ENCODE measurements around the gene RIT2.

The RIT2 gene

DNA sequence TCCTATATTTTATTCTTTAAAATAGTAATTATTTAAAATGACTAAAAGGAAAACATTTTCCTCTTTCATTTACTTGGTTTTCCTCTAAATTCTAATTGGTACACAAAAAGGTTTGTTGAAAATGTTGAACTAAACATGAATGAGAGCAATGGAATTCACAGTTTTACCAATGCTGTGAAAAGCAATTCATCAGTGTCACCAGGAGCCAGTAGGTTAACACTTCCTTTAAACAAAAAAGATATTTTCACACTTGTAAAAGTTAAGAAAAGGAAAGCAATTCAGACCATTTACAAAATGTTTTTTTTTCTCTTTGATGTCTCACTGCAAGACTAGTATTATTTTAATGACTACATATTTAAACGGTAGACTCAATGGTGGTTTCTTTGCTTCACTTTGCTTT lies 341.6 kb downstream of the RIT2 start:
- DNase-seq (ENCODE audit: low read depth in 1 of 2, low spot score in 1 of 2), result no peak
- Histone ChIP-seq H3K27ac (replicated peaks) (no peak overlapping the region), H3K27me3 (ENCODE audit: insufficient read depth, poor library complexity, severe bottlenecking) (no peaks in the 10 kb centered on the region), H3K4me3 (replicated peaks; ENCODE audit: insufficient read depth, low read length) (no peak overlapping the region)
- TF ChIP-seq SPI1 (IDR thresholded peaks at IDR 0.05; ENCODE audit: borderline replicate concordance, low read depth) (no peak), GABPA (IDR thresholded peaks at IDR 0.05; ENCODE audit: low read depth) (no peak), REST (IDR thresholded peaks at IDR 0.05; ENCODE audit: insufficient replicate concordance, low read depth) (no peak), CTCF (IDR thresholded peaks at IDR 0.05; ENCODE audit: insufficient read depth, low read length) (no peak), POLR2AphosphoS5 (IDR thresholded peaks at IDR 0.05; ENCODE audit: low read depth) (no peak)

- H3K27ac ChIP-seq (replicated peaks), result no peak overlapping the region
- no peak overlapping the region for H3K4me3 ChIP-seq (replicated peaks; ENCODE audit: insufficient read depth, low read length)
- no peak for DNase-seq (ENCODE audit: low read depth in 1 of 2, low spot score in 1 of 2)
- no peaks in the 10 kb centered on the region for H3K27me3 ChIP-seq (ENCODE audit: insufficient read depth, poor library complexity, severe bottlenecking)
- TF ChIP-seq REST (IDR thresholded peaks at IDR 0.05; ENCODE audit: insufficient replicate concordance, low read depth) (no peak), POLR2AphosphoS5 (IDR thresholded peaks at IDR 0.05; ENCODE audit: low read depth) (no peak), GABPA (IDR thresholded peaks at IDR 0.05; ENCODE audit: low read depth) (no peak), CTCF (IDR thresholded peaks at IDR 0.05; ENCODE audit: insufficient read depth, low read length) (no peak), SPI1 (IDR thresholded peaks at IDR 0.05; ENCODE audit: borderline replicate concordance, low read depth) (no peak)
Measured at GRCh38 chr18:42771936-42772335, 343.5 kb downstream of the RIT2 start.

DNA sequence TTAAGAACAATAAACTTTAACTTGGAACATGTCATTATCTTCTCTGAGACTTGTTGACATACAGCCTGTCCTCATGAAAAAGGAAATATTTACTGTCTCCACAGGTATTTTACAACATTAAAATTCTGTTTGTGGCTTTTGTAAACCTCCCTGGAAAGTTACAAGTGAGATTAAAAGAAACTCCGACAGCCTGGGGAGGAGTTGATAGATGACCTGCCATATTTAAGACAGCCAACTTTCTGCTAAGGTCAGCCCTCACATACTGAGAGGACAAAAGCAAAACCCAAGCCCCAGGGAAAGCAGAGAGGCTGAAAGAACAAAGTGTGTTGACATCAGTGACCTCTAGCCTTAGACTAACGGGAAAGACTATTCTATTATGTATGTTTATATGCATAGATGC lies 350.2 kb downstream of the RIT2 start:
- H3K27me3 ChIP-seq (ENCODE audit: insufficient read depth, poor library complexity, severe bottlenecking), result no peaks in the 10 kb centered on the region
- no peak overlapping the region for H3K4me3 ChIP-seq (replicated peaks; ENCODE audit: insufficient read depth, low read length)
- no peak overlapping the region for H3K27ac ChIP-seq (replicated peaks)
- TF ChIP-seq POLR2AphosphoS5 (IDR thresholded peaks at IDR 0.05; ENCODE audit: low read depth) (no peak), CTCF (IDR thresholded peaks at IDR 0.05; ENCODE audit: insufficient read depth, low read length) (no peak)
- DNase-seq (ENCODE audit: low read depth in 1 of 2, low spot score in 1 of 2), result no peak

DNA sequence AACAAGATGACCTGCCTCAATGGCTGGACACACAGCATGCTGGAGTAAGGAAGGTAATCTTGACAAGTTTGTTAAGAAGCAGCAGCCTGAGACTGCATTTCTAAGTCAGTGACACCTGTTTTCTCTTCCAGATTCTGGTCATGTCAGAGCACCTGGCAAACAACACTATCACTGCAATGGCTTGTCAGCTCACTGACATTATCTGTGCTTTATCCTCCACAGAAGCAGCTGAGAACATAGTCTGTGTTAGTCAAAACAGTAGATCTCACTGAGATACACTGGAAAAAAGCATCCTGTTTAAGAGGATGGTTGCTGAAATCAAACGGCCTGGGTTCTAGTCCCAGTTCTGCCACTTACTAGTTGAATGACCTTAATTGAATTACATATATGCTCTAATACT lies 355.2 kb downstream of the RIT2 start:
- Histone ChIP-seq H3K27me3 (ENCODE audit: insufficient read depth, poor library complexity, severe bottlenecking) (no peaks in the 10 kb centered on the region), H3K27ac (replicated peaks) (no peak overlapping the region), H3K4me3 (replicated peaks; ENCODE audit: insufficient read depth, low read length) (no peak overlapping the region)
- no peak for DNase-seq (ENCODE audit: low read depth in 1 of 2, low spot score in 1 of 2)
- TF ChIP-seq REST (IDR thresholded peaks at IDR 0.05; ENCODE audit: insufficient replicate concordance, low read depth) (no peak), SPI1 (IDR thresholded peaks at IDR 0.05; ENCODE audit: borderline replicate concordance, low read depth) (no peak), CTCF (IDR thresholded peaks at IDR 0.05; ENCODE audit: insufficient read depth, low read length) (no peak), POLR2AphosphoS5 (IDR thresholded peaks at IDR 0.05; ENCODE audit: low read depth) (no peak), GABPA (IDR thresholded peaks at IDR 0.05; ENCODE audit: low read depth) (no peak)

Measured in HL-60 (cell line).